GM19468 (cell line): Measurements from ENCODE around the gene NCAPD3.

Source experiments
- ATAC-seq: cut with Tn5 transposase; IDR thresholded peaks from one replicate; pipeline ENCODE4 v1.9.1; 2021; ENCODE audit warnings: mild to moderate bottlenecking, moderate library complexity, moderate number of reproducible peaks; ENCODE audit not compliant: unreplicated experiment; ENCODE audit errors: extremely low read depth

The NCAPD3 gene

DNA sequence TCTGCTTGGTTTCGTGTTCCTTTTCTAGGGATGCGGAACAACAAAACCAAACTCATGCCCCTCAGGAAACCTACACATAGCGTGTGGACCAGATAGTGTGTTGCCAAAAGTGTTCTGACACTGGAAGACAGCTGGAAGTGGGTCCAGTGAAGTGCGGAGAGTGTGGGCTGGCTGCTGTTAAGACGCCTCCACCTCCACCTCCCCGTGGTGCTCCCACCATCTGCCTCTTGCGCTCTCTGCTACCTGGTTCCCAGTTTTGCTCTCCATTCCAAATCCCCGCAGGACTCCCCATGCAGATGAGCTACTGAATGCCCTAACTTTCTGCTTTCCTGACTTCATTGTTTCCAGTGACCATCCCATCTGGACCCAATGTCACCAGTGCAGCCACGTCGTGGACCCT, 51.8 kb downstream of the NCAPD3 start:
- no peak for ATAC-seq

DNA sequence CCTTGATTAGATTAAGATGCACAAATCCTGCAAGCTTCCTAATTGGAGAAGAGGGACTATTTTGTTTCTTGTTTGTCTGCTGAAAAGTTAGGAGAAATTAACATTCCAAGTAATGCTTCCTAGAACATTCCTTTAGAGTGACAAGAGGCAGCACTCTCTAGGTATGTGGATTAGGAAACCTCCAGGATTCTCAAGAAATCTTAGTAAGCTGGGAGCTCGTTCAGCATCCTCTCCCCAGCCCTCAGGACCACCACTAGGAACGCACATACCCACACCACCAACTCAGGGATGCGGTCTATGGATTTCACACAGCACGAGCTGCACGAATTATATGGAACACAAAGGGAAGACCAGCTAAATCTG, 52.9 kb downstream of the NCAPD3 start:
- no peak for ATAC-seq

GRCh38 chr11:134170177-134170918, 53.4 kb downstream of the NCAPD3 start:
- no peak for ATAC-seq

DNA sequence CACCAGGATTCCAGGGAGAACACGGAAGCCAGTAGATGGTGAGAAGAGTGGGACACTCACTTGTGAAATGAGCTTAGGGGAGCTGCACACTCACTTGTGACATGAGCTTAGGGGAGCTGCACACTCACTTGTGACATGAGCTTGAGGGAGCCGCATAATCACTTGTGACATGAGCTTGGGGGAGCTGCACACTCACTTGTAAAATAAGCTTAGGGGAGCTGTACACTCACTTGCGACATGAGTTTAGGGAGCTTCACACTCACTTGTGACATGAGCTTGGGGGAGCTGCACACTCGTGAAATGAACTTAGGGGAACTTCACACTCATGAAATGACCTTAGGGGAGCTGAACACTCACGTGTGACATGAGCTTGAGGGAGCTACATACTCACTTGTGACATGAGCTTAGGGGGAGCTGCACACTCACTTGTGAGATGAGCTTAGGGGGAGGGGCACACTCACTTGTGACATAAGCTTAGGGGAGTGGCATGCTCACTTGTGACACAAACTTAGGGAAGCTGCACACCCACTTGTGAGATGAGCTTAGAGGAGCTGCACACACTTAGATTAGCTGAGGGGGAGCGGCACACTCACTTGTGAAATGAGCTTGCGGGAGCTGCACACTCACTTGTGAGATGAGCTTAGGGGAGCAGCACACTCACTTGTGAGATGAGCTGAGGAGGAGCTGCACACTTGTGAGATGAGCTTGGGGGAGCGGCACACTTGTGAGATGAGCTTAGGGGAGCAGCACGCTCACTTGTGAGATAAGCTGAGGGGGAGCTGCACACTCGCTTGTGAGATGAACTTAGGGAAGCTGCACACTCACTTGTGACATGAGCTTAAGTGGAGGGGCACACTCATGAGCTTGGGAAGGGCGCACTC, 59.0 kb downstream of the NCAPD3 start:
- no peak for ATAC-seq

GRCh38 chr11:134159652-134160051, 64.1 kb downstream of the NCAPD3 start:
- ATAC-seq, result no peak

DNA sequence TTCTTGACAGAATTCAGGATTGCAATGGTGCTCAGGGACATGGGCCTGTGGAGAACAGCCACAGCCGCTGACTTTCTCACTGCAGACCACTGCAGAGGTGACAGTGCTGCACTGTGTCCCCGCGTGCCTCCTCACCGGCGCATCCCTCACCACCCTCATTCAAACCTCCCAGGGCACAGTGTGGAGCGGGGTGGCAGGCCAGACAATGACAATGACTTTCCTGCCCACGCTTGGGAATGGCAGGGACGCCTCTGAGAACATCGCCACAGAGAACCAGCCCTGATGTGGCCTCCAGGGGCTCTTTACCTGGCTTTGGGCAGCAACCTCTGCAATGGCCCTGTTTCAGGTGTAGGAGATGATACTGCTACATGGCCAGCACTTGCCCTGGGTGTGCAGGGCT, 65.7 kb downstream of the NCAPD3 start:
- no peak for ATAC-seq

- ATAC-seq, result no peak
Observed at GRCh38 chr11:134157451-134157850, 66.3 kb downstream of the NCAPD3 start.

- ATAC-seq, result no peak
Observed at GRCh38 chr11:134155946-134156865, 67.6 kb downstream of the NCAPD3 start.

DNA sequence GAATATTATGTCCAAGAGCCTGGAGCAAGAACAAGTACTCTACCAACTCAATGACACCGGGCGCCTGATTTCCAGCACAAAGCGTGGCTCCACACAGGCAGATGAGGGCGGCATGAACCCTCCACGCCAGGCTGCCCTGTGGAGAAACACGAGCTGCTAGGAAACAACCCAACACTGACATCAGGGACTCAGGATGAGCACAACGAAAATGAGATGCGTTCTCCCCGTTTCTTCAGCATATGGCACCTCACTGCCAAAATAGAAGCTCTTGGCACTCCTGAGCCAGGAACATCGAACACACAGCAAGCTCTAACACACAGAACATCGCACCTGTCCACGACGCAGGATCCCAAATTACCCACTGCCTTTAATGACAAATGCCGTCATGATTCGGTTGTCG, 68.3 kb downstream of the NCAPD3 start:
- ATAC-seq, result no peak

DNA sequence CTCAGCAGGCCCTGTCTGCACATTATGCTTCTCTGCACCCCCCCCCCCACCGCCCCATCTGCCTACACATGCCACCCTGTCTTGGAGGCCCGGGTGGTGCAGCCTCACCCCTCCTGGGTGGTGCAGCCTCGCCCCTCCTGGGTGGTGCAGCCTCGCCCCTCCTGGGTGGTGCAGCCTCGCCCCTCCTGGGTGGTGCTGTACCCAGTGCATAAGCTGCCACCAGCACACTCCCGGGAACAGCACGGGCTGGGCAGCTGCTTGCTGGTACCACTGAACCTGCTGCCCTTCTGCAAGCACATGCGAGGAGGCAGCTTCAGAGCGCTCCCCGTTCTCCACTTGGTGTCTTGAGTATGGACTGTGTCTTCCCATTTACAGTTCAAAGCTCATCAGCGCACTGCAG, 69.3 kb downstream of the NCAPD3 start:
- no peak for ATAC-seq

- no peak for ATAC-seq
Observed at GRCh38 chr11:134153147-134153905, 70.4 kb downstream of the NCAPD3 start.

DNA sequence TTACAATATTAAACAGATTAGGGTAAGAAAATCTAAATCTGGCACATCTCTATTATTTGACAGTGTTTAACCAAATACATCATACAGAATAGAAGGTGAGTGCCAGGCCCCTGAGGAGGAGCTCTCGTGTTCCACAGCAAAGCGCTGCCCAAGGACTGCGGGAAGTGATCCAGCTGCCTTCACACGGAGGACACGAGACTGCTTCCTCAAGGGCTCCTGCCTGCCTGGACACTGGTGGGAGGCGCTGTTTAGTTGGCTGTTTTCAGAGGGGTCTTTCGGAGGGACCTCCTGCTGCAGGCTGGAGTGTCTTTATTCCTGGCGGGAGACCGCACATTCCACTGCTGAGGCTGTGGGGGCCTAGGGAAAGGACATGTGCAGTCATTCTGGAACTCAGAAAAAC, 71.1 kb downstream of the NCAPD3 start:
- ATAC-seq, result no peak

- ATAC-seq, result no peak
Observed at GRCh38 chr11:134151083-134151747, 72.6 kb downstream of the NCAPD3 start.

- ATAC-seq, result no peak
Observed at GRCh38 chr11:134150195-134150903, 73.4 kb downstream of the NCAPD3 start.

GRCh38 chr11:134149371-134149770, 74.4 kb downstream of the NCAPD3 start:
- no peak for ATAC-seq

- no peak for ATAC-seq
Observed at GRCh38 chr11:134146598-134146997, 77.2 kb downstream of the NCAPD3 start.

DNA sequence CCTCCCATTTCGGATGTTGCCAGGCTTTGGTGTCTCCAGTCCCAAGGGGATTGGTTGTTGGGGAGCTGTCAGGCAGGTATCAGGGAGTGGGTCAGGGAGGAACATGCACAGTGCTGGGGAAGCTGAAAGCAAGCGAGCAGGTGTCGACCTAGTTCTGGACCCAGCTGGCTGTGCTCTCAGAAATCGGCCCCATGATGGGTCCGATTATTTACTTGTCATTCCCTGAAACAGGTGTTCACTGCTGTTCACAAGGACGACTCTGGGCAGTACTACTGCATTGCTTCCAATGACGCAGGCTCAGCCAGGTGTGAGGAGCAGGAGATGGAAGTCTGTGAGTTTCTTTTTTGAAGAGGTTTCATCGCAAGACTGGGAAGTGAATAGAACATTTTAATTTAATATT, 78.1 kb downstream of the NCAPD3 start:
- no peak for ATAC-seq

DNA sequence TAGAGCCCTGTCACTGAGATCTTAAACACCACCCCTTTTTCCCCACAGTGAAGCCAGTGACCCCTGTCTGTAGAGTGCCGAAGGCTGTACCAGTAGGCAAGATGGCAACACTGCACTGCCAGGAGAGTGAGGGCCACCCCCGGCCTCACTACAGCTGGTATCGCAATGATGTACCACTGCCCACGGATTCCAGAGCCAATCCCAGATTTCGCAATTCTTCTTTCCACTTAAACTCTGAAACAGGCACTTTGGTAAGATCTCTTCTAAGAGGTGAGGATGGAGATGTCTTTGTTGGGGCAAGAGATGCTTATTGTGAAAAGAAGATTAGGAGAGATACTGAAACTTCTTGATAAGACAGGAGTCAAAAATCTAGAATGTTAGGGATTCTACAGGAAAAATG, 79.0 kb downstream of the NCAPD3 start:
- no peak for ATAC-seq

DNA sequence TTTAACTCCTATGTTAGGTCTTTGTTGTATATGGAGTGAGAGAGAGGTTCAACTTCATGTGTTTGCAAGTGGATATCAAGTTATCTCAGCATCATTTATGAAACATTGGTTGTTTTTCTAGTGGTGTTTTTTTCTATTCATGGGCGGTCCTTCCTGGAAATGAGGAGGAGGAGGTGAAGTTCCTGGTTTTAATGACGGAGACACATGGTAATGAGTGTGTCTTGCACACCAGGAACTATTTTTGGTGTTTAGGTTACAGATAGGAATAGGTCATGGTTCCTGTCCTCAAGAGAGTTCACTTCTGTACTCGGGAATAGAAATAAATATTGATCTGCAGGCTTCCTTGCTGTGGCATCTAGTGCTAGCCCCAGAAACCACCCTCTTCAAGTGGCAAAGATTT, 80.0 kb downstream of the NCAPD3 start:
- ATAC-seq, result no peak
